Measurements from ENCODE around the gene IFFO2.
"Not testable (repeated sequence)": the region's sequence is repeated elsewhere in the genome, so short reads cannot be mapped to it uniquely, and the experiment has no call there.

IFFO2 gene

GRCh38 chr1:18870957-18871356 is 85.5 kb downstream of the IFFO2 start:
- H3K9me3 ChIP-seq, result no peaks in the 10 kb centered on the region
- no peak for DNase-seq
- peaks cover 0 to 31% (median 12%) of the 10 kb centered on the region in 3 donors for H3K36me3 ChIP-seq
- H3K27ac ChIP-seq, result no peak overlapping the region
- no peak overlapping the region for H3K4me3 ChIP-seq
- peaks cover 0 to 9% of the 10 kb centered on the region in 2 donors for H3K27me3 ChIP-seq
- no peaks in the 10 kb centered on the region for H3K4me1 ChIP-seq
- intact Hi-C loops (cut with DNase I; ENCODE audit: low total_unique reads), result loop anchor here (5.0 to 10.0 kb wide), 2 partner anchors 276 to 636 kb away; no protein-coding TSS in a partner anchor
- TF ChIP-seq CTCF (IDR thresholded peaks at IDR 0.05), result no peak

GRCh38 chr1:18870595-18870865 is 85.9 kb downstream of the IFFO2 start:
- not testable (repeated sequence) for H3K27ac ChIP-seq, H3K9me3 ChIP-seq, DNase-seq, H3K4me3 ChIP-seq, H3K4me1 ChIP-seq
- Histone ChIP-seq H3K27me3 (peaks cover 0 to 13% of the 10 kb centered on the region in 2 donors), H3K36me3 (peaks cover 0 to 31% (median 12%) of the 10 kb centered on the region in 3 donors)
- intact Hi-C loops (cut with DNase I; ENCODE audit: low total_unique reads), result loop anchor here (5.0 to 10.0 kb wide), 2 partner anchors 276 to 637 kb away; no protein-coding TSS in a partner anchor

- intact Hi-C loops (cut with DNase I; ENCODE audit: low total_unique reads), result loop anchor here (5.0 to 10.0 kb wide), 2 partner anchors 275 to 637 kb away; no protein-coding TSS in a partner anchor
- Histone ChIP-seq H3K36me3 (peaks cover 0 to 31% (median 12%) of the 10 kb centered on the region in 3 donors), H3K4me3 (no peak overlapping the region), H3K4me1 (no peaks in the 10 kb centered on the region), H3K27me3 (peaks cover 0 to 18% of the 10 kb centered on the region in 2 donors), H3K27ac (no peak overlapping the region), H3K9me3 (no peaks in the 10 kb centered on the region)
- DNase-seq, result no peak
- TF ChIP-seq CTCF (IDR thresholded peaks at IDR 0.05), result no peak
These were observed 86.5 kb downstream of the IFFO2 start for GRCh38 chr1:18869847-18870594.

GRCh38 chr1:18868801-18869424 is 87.6 kb downstream of the IFFO2 start:
- Histone ChIP-seq H3K4me1 (no peaks in the 10 kb centered on the region), H3K27ac (no peak overlapping the region), H3K27me3 (peaks cover 0 to 25% of the 10 kb centered on the region in 2 donors), H3K36me3 (peaks cover 0 to 26% (median 12%) of the 10 kb centered on the region in 3 donors), H3K9me3 (no peaks in the 10 kb centered on the region), H3K4me3 (no peak overlapping the region)
- intact Hi-C loops (cut with DNase I; ENCODE audit: low total_unique reads), result no loop called here
- TF ChIP-seq CTCF (IDR thresholded peaks at IDR 0.05), result no peak
- no peak for DNase-seq

GRCh38 chr1:18868354-18868753 is 88.1 kb downstream of the IFFO2 start:
- no peak for TF ChIP-seq CTCF (IDR thresholded peaks at IDR 0.05)
- intact Hi-C loops (cut with DNase I; ENCODE audit: low total_unique reads), result no loop called here
- DNase-seq, result no peak

GRCh38 chr1:18866846-18867245 is 89.6 kb downstream of the IFFO2 start:
- Histone ChIP-seq H3K36me3 (peaks cover 0 to 5% (median 0%) of the 10 kb centered on the region in 3 donors), H3K4me1 (no peaks in the 10 kb centered on the region), H3K4me3 (no peak overlapping the region), H3K9me3 (no peaks in the 10 kb centered on the region), H3K27ac (no peak overlapping the region), H3K27me3 (peaks cover 0 to 25% of the 10 kb centered on the region in 2 donors)
- TF ChIP-seq CTCF (IDR thresholded peaks at IDR 0.05), result no peak
- intact Hi-C loops (cut with DNase I; ENCODE audit: low total_unique reads), result no loop called here
- DNase-seq, result no peak

More at GRCh38 chr1:18868354-18868753, 88.1 kb downstream of the IFFO2 start:
- Histone ChIP-seq H3K4me3 (no peak overlapping the region), H3K4me1 (no peaks in the 10 kb centered on the region), H3K27me3 (peaks cover 0 to 25% of the 10 kb centered on the region in 2 donors), H3K9me3 (no peaks in the 10 kb centered on the region), H3K36me3 (peaks cover 0 to 21% (median 10%) of the 10 kb centered on the region in 3 donors), H3K27ac (no peak overlapping the region)
